ENCODE measurements around the gene CD177. TPM values are rescaled to one million over a fixed set of nuclear protein-coding genes. Genes with fewer than 3 reads are reported as not detected.
"Not testable (repeated sequence)": the region's sequence is repeated elsewhere in the genome, so short reads cannot be mapped to it uniquely, and the experiment has no call there.

CD177 gene
- polyA plus RNA-seq, 1 donor = 0.38 TPM

- DNase-seq (ENCODE audit: low read depth) = no peak
These were observed 21.2 kb upstream of the CD177 start for GRCh38 chr19:43332058-43332922.

GRCh38 chr19:43336508-43336907 lies 17.0 kb upstream of the CD177 start:
- DNase-seq (ENCODE audit: low read depth) = not testable (repeated sequence)

GRCh38 chr19:43337737-43338136 lies 15.7 kb upstream of the CD177 start:
- DNase-seq (ENCODE audit: low read depth) = no peak

- no peak for DNase-seq (ENCODE audit: low read depth)
These were observed 15.0 kb upstream of the CD177 start for GRCh38 chr19:43338530-43338929.

GRCh38 chr19:43339243-43339930 lies 14.1 kb upstream of the CD177 start:
- DNase-seq (ENCODE audit: low read depth) = not testable (repeated sequence)

GRCh38 chr19:43340101-43340500 lies 13.4 kb upstream of the CD177 start:
- DNase-seq (ENCODE audit: low read depth) = not testable (repeated sequence)

- not testable (repeated sequence) for DNase-seq (ENCODE audit: low read depth)
These were observed 12.4 kb upstream of the CD177 start for GRCh38 chr19:43341098-43341497.

GRCh38 chr19:43342104-43342503 lies 11.4 kb upstream of the CD177 start:
- DNase-seq (ENCODE audit: low read depth) = not testable (repeated sequence)

GRCh38 chr19:43344347-43344925 lies 9.1 kb upstream of the CD177 start:
- DNase-seq (ENCODE audit: low read depth) = not testable (repeated sequence)

GRCh38 chr19:43349813-43350212 lies 3.7 kb upstream of the CD177 start:
- DNase-seq (ENCODE audit: low read depth) = not testable (repeated sequence)

- DNase-seq (ENCODE audit: low read depth) = no peak
These were observed 1.3 kb upstream of the CD177 start for GRCh38 chr19:43351998-43352746.

- DNase-seq (ENCODE audit: low read depth) = no peak
These were observed 780 bp downstream of the CD177 start for GRCh38 chr19:43354305-43354627.

- not testable (repeated sequence) for DNase-seq (ENCODE audit: low read depth)
These were observed 3.3 kb downstream of the CD177 start for GRCh38 chr19:43356749-43357148.

GRCh38 chr19:43362179-43362578 lies 8.7 kb downstream of the CD177 start:
- no peak for DNase-seq (ENCODE audit: low read depth)

- DNase-seq (ENCODE audit: low read depth) = no peak
These were observed 9.3 kb downstream of the CD177 start for GRCh38 chr19:43362745-43363144.

- not testable (repeated sequence) for DNase-seq (ENCODE audit: low read depth)
These were observed 12.2 kb downstream of the CD177 start for GRCh38 chr19:43365677-43366076.

- no peak for DNase-seq (ENCODE audit: low read depth)
These were observed 14.3 kb downstream of the CD177 start for GRCh38 chr19:43367822-43368221.

- not testable (repeated sequence) for DNase-seq (ENCODE audit: low read depth)
These were observed 15.4 kb downstream of the CD177 start for GRCh38 chr19:43368897-43369296.

- DNase-seq (ENCODE audit: low read depth) = no peak
These were observed 18.4 kb downstream of the CD177 start for GRCh38 chr19:43371909-43372308.

- DNase-seq (ENCODE audit: low read depth) = no peak
These were observed 19.0 kb downstream of the CD177 start for GRCh38 chr19:43372462-43372861.

GRCh38 chr19:43377624-43378023 lies 24.1 kb downstream of the CD177 start:
- DNase-seq (ENCODE audit: low read depth) = not testable (repeated sequence)

GRCh38 chr19:43380008-43380407 lies 26.5 kb downstream of the CD177 start:
- DNase-seq (ENCODE audit: low read depth) = no peak

Measured in forelimb muscle (tissue), 1 donor.